HG03039 (cell line): ENCODE measurements around the gene NVL.
"Not testable (repeated sequence)": the region's sequence is repeated elsewhere in the genome, so short reads cannot be mapped to it uniquely, and the experiment has no call there.

ENCODE experiments used
- ATAC-seq: cut with Tn5 transposase; IDR thresholded peaks from one replicate; pipeline ENCODE4 v1.9.1; 2021; ENCODE audit warnings: mild to moderate bottlenecking, moderate library complexity; ENCODE audit not compliant: unreplicated experiment

The NVL gene

GRCh38 chr1:224238212-224238611 lies 91.8 kb downstream of the NVL start:
- no peak for ATAC-seq

GRCh38 chr1:224237119-224237881 lies 92.7 kb downstream of the NVL start:
- ATAC-seq: no peak

GRCh38 chr1:224235813-224236493 lies 94.0 kb downstream of the NVL start:
- no peak for ATAC-seq

- ATAC-seq: no peak
Measured at GRCh38 chr1:224234017-224234416, 96.0 kb downstream of the NVL start.

GRCh38 chr1:224226849-224227502 lies 103.0 kb downstream of the NVL start:
- ATAC-seq: no peak

- ATAC-seq: no peak
Measured at GRCh38 chr1:224223819-224224714, 105.9 kb downstream of the NVL start.

- ATAC-seq: no peak
Measured at GRCh38 chr1:224219612-224220059, 110.3 kb downstream of the NVL start.

- ATAC-seq: no peak
Measured at GRCh38 chr1:224219011-224219611, 110.9 kb downstream of the NVL start.

- no peak for ATAC-seq
Measured at GRCh38 chr1:224217655-224218623, 112.0 kb downstream of the NVL start.

- ATAC-seq: no peak
Measured at GRCh38 chr1:224216382-224216781, 113.6 kb downstream of the NVL start.

GRCh38 chr1:224213438-224214119 lies 116.4 kb downstream of the NVL start:
- no peak for ATAC-seq

GRCh38 chr1:224212618-224213061 lies 117.3 kb downstream of the NVL start:
- ATAC-seq: no peak

GRCh38 chr1:224211206-224211962 lies 118.6 kb downstream of the NVL start:
- no peak for ATAC-seq

- not testable (repeated sequence) for ATAC-seq
Measured at GRCh38 chr1:224205931-224206538, 123.9 kb downstream of the NVL start.

GRCh38 chr1:224205438-224205840 lies 124.5 kb downstream of the NVL start:
- no peak for ATAC-seq

GRCh38 chr1:224203243-224204016 lies 126.5 kb downstream of the NVL start:
- no peak for ATAC-seq

- ATAC-seq: no peak
Measured at GRCh38 chr1:224201853-224202252, 128.1 kb downstream of the NVL start.
